HepG2 (cell line): ENCODE measurements around the gene MAP2K7. TPM values are rescaled to one million over a fixed set of nuclear protein-coding genes. Genes with fewer than 3 reads are reported as not detected.

Experiments used
- ARHGAP35 ChIP-seq: sonication (generic); formaldehyde crosslinking; IDR thresholded peaks from 2 replicates; pipeline ENCODE4 v1.9.0; 2022; ENCODE audit warnings: mild to moderate bottlenecking, inconsistent platforms, moderate library complexity, missing genetic modification reagents, borderline replicate concordance
- ATRX ChIP-seq: sonication (generic); formaldehyde crosslinking; IDR thresholded peaks from 2 replicates; pipeline ENCODE4 v1.4.0; 2020; ENCODE audit warnings: missing genetic modification reagents, borderline replicate concordance
- PCBP1 ChIP-seq: fragments of 200-400 bp; formaldehyde crosslinking; IDR thresholded peaks from 2 replicates; pipeline ENCODE4 v1.6.1; 2017; ENCODE audit warnings: mild to moderate bottlenecking, low read depth, low read length, borderline replicate concordance
- ZNF121 ChIP-seq: sonication (generic); formaldehyde crosslinking; IDR thresholded peaks from 2 replicates; pipeline ENCODE4 v1.5.0; 2020; ENCODE audit warnings: mild to moderate bottlenecking, missing genetic modification reagents
- ZNF761 ChIP-seq: sonication (generic); formaldehyde crosslinking; conservative IDR thresholded peaks from 2 replicates; pipeline ENCODE4 v1.4.0; 2020; ENCODE audit warnings: mild to moderate bottlenecking, missing genetic modification reagents
- polyA plus RNA-seq, 8 experiments: library from polyadenylated mRNA; depleted of rRNA in 3 of 8; stranded (reverse) in 7 of 8; unstranded in 1 of 8; fragments of >200 nt; fragmentation: Illumina TruSeq in 4 of 8; extraction: Trizol in 4 of 8; gene quantifications; 2 replicates each; pipeline versions ENCODE4 v1.2.1 to v1.2.3, GENCODE V29; 2011 to 2016; ENCODE audit warnings: low read depth in 4 of 8, missing spikeins in 1 of 8, mixed read lengths in 1 of 8; ENCODE audit not compliant: insufficient read depth in 1 of 8
- total RNA-seq, 5 experiments: library from RNA; depleted of rRNA; stranded (reverse); fragments of >200 nt; fragmentation: Illumina TruSeq; extraction: Trizol; gene quantifications; 2 replicates each; pipeline ENCODE4 v1.2.3, GENCODE V29; 2016; ENCODE audit warnings: low read depth in 1 of 5
- TF ChIP-seq, protein P1 (sequence below): sonication (generic); formaldehyde crosslinking; IDR thresholded peaks from 2 replicates; pipeline ENCODE4 v1.5.0; 2020; ENCODE audit warnings: mild to moderate bottlenecking, missing genetic modification reagents
- TF ChIP-seq, protein P2 (sequence below): sonication (generic); formaldehyde crosslinking; IDR thresholded peaks from 2 replicates; pipeline ENCODE4 v1.8.0; 2023; ENCODE audit warnings: mild to moderate bottlenecking, missing genetic modification reagents

The MAP2K7 gene
- total and polyA plus RNA-seq, 2 of the 13 experiments (the other 11 are each of a cell fraction or from before 2014, with no cell fraction given) = 9.0 to 10.8 TPM

DNA sequence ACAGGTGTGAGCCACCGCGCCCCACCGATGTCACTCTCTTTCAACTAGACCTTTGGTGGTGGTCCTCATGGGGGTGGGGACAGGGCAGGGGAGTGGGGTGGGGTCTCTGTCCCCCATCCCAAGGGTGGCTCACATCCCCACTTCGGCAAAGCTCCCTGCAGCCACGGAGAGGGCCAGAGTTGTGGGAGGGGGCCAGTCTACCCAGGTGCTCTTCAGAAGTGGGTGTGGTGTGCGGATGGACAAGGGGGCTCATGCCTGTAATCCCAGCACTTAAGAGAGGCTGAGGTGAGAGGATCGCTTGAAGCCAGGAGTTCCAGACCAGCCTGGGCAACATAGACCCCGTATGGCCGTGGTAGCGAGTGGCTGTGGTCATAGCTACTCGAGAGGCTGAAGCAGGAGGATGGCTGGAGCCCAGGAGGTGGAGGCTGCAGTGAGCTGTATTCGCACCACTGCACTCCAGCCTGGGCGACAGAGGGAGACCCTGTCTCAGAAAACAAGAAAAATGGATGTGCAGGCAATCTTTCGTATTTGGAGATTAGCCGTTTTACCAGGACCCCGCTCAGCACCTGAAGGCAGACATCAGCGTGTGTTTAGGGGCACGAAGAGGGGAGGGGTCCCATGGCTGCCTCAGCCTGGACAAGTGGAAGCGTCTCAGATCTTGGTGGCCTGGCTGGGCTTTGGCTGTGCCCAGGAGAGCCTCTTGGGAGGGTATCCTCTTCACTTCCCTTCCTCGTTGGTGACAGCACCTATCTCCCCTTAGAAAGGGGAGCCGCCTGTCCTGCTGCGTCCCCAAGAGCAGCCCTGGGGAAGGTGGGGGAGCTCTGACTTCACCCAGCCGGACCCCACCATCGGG is 11.8 kb downstream of the MAP2K7 start (continued):
- TF ChIP-seq, protein P1, sequence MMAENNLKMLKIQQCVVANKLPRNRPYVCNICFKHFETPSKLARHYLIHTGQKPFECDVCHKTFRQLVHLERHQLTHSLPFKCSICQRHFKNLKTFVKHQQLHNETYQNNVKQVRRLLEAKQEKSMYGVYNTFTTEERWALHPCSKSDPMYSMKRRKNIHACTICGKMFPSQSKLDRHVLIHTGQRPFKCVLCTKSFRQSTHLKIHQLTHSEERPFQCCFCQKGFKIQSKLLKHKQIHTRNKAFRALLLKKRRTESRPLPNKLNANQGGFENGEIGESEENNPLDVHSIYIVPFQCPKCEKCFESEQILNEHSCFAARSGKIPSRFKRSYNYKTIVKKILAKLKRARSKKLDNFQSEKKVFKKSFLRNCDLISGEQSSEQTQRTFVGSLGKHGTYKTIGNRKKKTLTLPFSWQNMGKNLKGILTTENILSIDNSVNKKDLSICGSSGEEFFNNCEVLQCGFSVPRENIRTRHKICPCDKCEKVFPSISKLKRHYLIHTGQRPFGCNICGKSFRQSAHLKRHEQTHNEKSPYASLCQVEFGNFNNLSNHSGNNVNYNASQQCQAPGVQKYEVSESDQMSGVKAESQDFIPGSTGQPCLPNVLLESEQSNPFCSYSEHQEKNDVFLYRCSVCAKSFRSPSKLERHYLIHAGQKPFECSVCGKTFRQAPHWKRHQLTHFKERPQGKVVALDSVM = peak; percentile 91
- TF ChIP-seq ZNF121 (CRISPR knock-in tag) = no peak
- no peak for TF ChIP-seq ATRX (CRISPR knock-in tag)
- TF ChIP-seq PCBP1 = 0 out of 2 replicates have a peak, but pooled peaks have one; percentile 11
- TF ChIP-seq ARHGAP35 = no peak
- TF ChIP-seq ZNF761 (CRISPR knock-in tag) = no peak
- TF ChIP-seq, protein P2, sequence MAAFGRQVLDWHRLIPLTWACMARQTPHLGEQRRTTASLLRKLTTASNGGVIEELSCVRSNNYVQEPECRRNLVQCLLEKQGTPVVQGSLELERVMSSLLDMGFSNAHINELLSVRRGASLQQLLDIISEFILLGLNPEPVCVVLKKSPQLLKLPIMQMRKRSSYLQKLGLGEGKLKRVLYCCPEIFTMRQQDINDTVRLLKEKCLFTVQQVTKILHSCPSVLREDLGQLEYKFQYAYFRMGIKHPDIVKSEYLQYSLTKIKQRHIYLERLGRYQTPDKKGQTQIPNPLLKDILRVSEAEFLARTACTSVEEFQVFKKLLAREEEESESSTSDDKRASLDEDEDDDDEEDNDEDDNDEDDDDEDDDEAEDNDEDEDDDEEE = 0 out of 2 replicates have a peak, but pooled peaks have one; percentile 14
